Caco-2 (cell line): ENCODE measurements around the gene EBF4. TPM values are rescaled to one million over a fixed set of nuclear protein-coding genes. Genes with fewer than 3 reads are reported as not detected.
A peak's percentile ranks its signal among the peaks of the same experiment; 100 is the strongest.

Source experiments
- BruUV-seq: library from RNA; stranded (reverse); fragments of 400-500 nt; replicated peaks from 2 replicates; lab custom pipeline; 2021; lab: Mats Ljungman, UMichigan
- CTCF ChIA-PET: fragments of 300-600 bp; sonication (Branson Sonifier 250); formaldehyde crosslinking; loops from one replicate; lab custom pipeline; 2022; ENCODE audit warnings: antibody characterized with exemption; lab: Charles Lee
- POLR2A ChIA-PET: fragments of 300-600 bp; sonication (Branson Sonifier 250); formaldehyde crosslinking; loops from one replicate; lab custom pipeline; 2022; ENCODE audit warnings: antibody characterized with exemption; lab: Charles Lee
- DNase-seq, 2 experiments: peaks; one replicate each; pipeline versions ENCODE4 v3.0.0 to v3.0.0-alpha.2; 2020 to 2022
- H3K27me3 ChIP-seq: replicated peaks from 2 replicates; pipeline ENCODE4 v1.6.0; 2011; ENCODE audit warnings: low read length; ENCODE audit not compliant: control insufficient read depth, insufficient read depth
- H3K36me3 ChIP-seq: 2 replicates; pipeline ENCODE4 v1.5.1; 2011; ENCODE audit warnings: low read length; ENCODE audit not compliant: control insufficient read depth, insufficient read depth
- H3K4me1 ChIP-seq: fragments of 250-450 bp; sonication (Bioruptor Pico); 2 replicates; pipeline ENCODE4 v1.5.1; 2020; ENCODE audit warnings: mild to moderate bottlenecking
- H3K4me3 ChIP-seq: 2 replicates; pipeline ENCODE4 v1.5.1; 2011; ENCODE audit warnings: low read depth, mild to moderate bottlenecking, control low read depth, low read length
- H3K9me3 ChIP-seq: fragments of 250-450 bp; sonication (Bioruptor Pico); 2 replicates; pipeline ENCODE4 v1.5.1; 2020; ENCODE audit warnings: mild to moderate bottlenecking, moderate library complexity
- H3K27ac Mint-ChIP-seq: one replicate; pipeline ENCODE4 v1.8.0; 2022; ENCODE audit warnings: mixed read lengths; ENCODE audit not compliant: unreplicated experiment
- H3K27me3 Mint-ChIP-seq: one replicate; pipeline ENCODE4 v1.8.0; 2022; ENCODE audit warnings: mixed read lengths; ENCODE audit not compliant: insufficient read depth, unreplicated experiment
- H3K36me3 Mint-ChIP-seq: one replicate; pipeline ENCODE4 v1.8.0; 2022; ENCODE audit warnings: mild to moderate bottlenecking, mixed read lengths; ENCODE audit not compliant: insufficient read depth, unreplicated experiment
- H3K4me1 Mint-ChIP-seq: one replicate; pipeline ENCODE4 v1.8.0; 2022; ENCODE audit warnings: low read depth, mixed read lengths; ENCODE audit not compliant: unreplicated experiment
- H3K4me3 Mint-ChIP-seq: one replicate; pipeline ENCODE4 v1.8.0; 2022; ENCODE audit warnings: mild to moderate bottlenecking, moderate library complexity, mixed read lengths; ENCODE audit not compliant: unreplicated experiment
- H3K9me3 Mint-ChIP-seq: one replicate; pipeline ENCODE4 v1.8.0; 2022; ENCODE audit warnings: mixed read lengths; ENCODE audit not compliant: unreplicated experiment
- intact Hi-C: fragments of 100-400 bp; cut with micrococcal nuclease; formaldehyde crosslinking; loops from one replicate; pipeline ENCODE4 v1.10.0; 2022; ENCODE audit not compliant: unreplicated experiment
- total RNA-seq: library from RNA; stranded (reverse); gene quantifications from 2 replicates; pipeline ENCODE4 v1.2.3, GENCODE V29; 2022
- TF ChIP-seq, protein P1 (sequence below), 2 experiments: fragments of 200-600 bp in 1 of 2; IDR thresholded peaks; 1 replicate in 1 of 2; 2 replicates in 1 of 2; pipeline versions ENCODE4 v1.5.1 to v1.8.0; 2011 to 2022; ENCODE audit warnings: antibody characterized with exemption in 1 of 2, control low read depth in 1 of 2, inconsistent platforms in 1 of 2, low read depth in 1 of 2, low read length in 1 of 2, mild to moderate bottlenecking in 1 of 2, moderate library complexity in 1 of 2; ENCODE audit not compliant: insufficient read depth in 1 of 2, severe bottlenecking in 1 of 2, unreplicated experiment in 1 of 2

EBF4 gene
- total RNA-seq, 1 experiment from 2014 or later, result 7.5 TPM

DNA sequence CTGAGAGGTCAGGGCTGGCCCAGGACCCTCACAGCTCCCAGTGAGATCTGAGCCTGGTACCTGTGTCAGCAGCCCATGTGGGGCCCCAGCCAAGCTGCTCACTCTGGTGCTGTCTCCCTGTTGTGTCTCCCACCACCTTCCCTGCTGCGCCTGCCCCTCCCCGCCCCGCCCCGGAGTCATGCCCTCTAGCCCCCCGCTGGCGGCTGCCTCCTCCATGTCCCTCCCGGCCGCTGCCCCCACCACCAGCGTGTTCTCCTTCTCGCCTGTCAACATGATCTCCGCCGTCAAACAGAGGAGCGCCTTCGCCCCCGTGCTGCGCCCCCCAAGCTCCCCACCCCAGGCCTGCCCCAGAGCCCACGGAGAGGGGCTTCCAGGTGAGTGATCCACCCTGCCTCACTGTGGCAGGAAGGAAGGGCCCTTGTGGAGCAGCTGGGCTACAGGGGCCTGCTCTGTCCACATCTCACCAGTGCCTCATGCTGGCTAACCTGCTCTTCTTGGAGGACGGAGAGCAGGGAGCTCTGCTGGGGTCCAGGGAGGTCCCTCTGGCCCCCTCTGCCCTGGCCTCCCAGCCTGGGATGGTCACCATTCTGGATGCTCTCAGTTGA, 63.0 kb downstream of the EBF4 start:
- peak in 1 of 2 experiments; percentile 23 for DNase-seq
- no peak overlapping the region for H3K4me3 Mint-ChIP-seq
- Histone ChIP-seq H3K4me3 (no peak overlapping the region), H3K36me3 (no peaks in the 10 kb centered on the region), H3K4me1 (peaks cover 19% of the 10 kb centered on the region), H3K27me3 (no peaks in the 10 kb centered on the region; the same call in 1 of the 2 replicates), H3K9me3 (no peaks in the 10 kb centered on the region)
- BruUV-seq, result no TSS peak
- no peaks in the 10 kb centered on the region for H3K9me3 Mint-ChIP-seq
- H3K27me3 Mint-ChIP-seq, result peaks cover 7% of the 10 kb centered on the region
- no peaks in the 10 kb centered on the region for H3K36me3 Mint-ChIP-seq
- TF ChIP-seq, protein P1, sequence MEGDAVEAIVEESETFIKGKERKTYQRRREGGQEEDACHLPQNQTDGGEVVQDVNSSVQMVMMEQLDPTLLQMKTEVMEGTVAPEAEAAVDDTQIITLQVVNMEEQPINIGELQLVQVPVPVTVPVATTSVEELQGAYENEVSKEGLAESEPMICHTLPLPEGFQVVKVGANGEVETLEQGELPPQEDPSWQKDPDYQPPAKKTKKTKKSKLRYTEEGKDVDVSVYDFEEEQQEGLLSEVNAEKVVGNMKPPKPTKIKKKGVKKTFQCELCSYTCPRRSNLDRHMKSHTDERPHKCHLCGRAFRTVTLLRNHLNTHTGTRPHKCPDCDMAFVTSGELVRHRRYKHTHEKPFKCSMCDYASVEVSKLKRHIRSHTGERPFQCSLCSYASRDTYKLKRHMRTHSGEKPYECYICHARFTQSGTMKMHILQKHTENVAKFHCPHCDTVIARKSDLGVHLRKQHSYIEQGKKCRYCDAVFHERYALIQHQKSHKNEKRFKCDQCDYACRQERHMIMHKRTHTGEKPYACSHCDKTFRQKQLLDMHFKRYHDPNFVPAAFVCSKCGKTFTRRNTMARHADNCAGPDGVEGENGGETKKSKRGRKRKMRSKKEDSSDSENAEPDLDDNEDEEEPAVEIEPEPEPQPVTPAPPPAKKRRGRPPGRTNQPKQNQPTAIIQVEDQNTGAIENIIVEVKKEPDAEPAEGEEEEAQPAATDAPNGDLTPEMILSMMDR (IDR thresholded peaks at IDR 0.05; ENCODE audit: insufficient read depth in 1 of 2, low read depth in 1 of 2, low read length in 1 of 2, severe bottlenecking in 1 of 2, unreplicated experiment in 1 of 2), result no peak
- ChIA-PET POLR2A (interaction anchor here (0.7 kb wide), 1 partner anchor 110 kb away, joined by 5 read pairs; no protein-coding TSS in a partner anchor), CTCF (interaction anchor here (0.6 to 1.3 kb wide), 9 partner anchors 11 to 520 kb away, joined by 3 to 9 read pairs (median 4); no protein-coding TSS in a partner anchor)
- no peak overlapping the region for H3K27ac Mint-ChIP-seq
- intact Hi-C loops, result loop anchor here (1.0 kb wide), 2 partner anchors 97 to 246 kb away; no protein-coding TSS in a partner anchor
- H3K4me1 Mint-ChIP-seq, result peaks cover 14% of the 10 kb centered on the region

DNA sequence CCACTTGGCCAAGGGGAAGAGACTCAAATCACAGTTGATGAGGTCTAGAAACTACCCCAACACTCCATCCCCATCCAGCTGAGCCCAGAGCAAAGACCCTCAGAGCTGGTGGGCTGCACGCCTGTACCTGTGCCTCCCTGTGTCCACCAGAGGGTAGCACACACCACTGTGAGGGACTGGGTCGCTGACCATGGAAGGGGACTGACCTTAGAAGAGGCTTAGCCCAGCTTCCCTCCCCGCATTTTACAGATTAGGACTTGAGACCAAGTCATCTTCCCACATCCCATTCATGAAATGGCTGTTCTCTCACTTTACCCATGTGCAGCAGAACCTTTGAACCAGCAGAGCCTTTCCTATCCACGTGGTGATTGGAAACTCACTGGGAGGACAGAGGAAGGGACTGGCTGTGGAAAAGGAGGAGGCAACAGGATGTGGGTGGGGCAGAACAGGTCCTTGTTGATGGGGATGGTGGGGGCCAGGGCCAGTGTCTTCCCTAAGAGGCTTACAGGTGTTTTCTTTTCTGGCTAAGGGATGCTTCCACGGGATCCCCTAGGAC, 63.6 kb downstream of the EBF4 start:
- Mint-ChIP-seq H3K27ac (no peak overlapping the region), H3K9me3 (no peaks in the 10 kb centered on the region), H3K4me3 (no peak overlapping the region), H3K4me1 (peaks cover 8% of the 10 kb centered on the region), H3K36me3 (no peaks in the 10 kb centered on the region), H3K27me3 (peaks cover 7% of the 10 kb centered on the region)
- Histone ChIP-seq H3K9me3 (no peaks in the 10 kb centered on the region), H3K27me3 (no peaks in the 10 kb centered on the region; the same call in 1 of the 2 replicates), H3K4me3 (no peak overlapping the region), H3K4me1 (peaks cover 13% of the 10 kb centered on the region), H3K36me3 (no peaks in the 10 kb centered on the region)
- intact Hi-C loops, result loop anchor here (1.0 kb wide), 2 partner anchors 96 to 245 kb away; no protein-coding TSS in a partner anchor
- TF ChIP-seq, protein P1 (IDR thresholded peaks at IDR 0.05; ENCODE audit: insufficient read depth in 1 of 2, low read depth in 1 of 2, low read length in 1 of 2, severe bottlenecking in 1 of 2, unreplicated experiment in 1 of 2), result peak; percentile 70 to 79
- CTCF ChIA-PET, result interaction anchor here (0.6 to 1.3 kb wide), 8 partner anchors 11 to 289 kb away, joined by 3 to 9 read pairs (median 4); no protein-coding TSS in a partner anchor
- BruUV-seq, result no TSS peak
- DNase-seq, result peak; percentile 48 to 61
- POLR2A ChIA-PET, result interaction anchor here (0.7 kb wide), 1 partner anchor 110 kb away, joined by 5 read pairs; no protein-coding TSS in a partner anchor

DNA sequence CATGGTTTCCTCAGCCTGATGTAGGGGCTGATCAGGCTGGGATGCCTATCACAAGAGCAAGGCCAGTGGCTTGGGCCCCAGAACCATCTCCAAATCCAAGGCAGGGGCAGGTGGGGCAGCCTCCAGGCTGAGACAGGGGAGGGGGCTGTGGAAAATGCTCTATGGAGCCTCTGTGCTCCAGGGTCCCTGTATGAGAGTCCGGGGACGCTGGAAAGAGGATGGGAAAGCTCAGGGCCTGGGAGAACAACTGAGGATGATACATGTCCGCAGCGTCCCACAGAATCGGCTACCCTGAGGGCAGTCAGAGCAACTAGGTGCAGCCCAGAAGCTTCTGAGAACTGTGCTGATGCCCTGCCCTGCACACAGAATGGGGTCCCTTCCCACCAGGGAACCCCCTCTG, 64.4 kb downstream of the EBF4 start:
- no peaks in the 10 kb centered on the region for H3K9me3 ChIP-seq
- POLR2A ChIA-PET, result no interaction called here
- Mint-ChIP-seq H3K27ac (no peak overlapping the region), H3K27me3 (peaks cover 7% of the 10 kb centered on the region), H3K9me3 (no peaks in the 10 kb centered on the region), H3K4me1 (peaks cover 8% of the 10 kb centered on the region), H3K4me3 (no peak overlapping the region), H3K36me3 (no peaks in the 10 kb centered on the region)
- no peak for DNase-seq
- TF ChIP-seq, protein P1 (IDR thresholded peaks at IDR 0.05; ENCODE audit: insufficient read depth in 1 of 2, low read depth in 1 of 2, low read length in 1 of 2, severe bottlenecking in 1 of 2, unreplicated experiment in 1 of 2), result no peak
- no peak overlapping the region for H3K4me3 ChIP-seq
- CTCF ChIA-PET, result no interaction called here
- no peaks in the 10 kb centered on the region; the same call in 1 of the 2 replicates for H3K27me3 ChIP-seq
- BruUV-seq, result no TSS peak
- H3K36me3 ChIP-seq, result no peaks in the 10 kb centered on the region
- H3K4me1 ChIP-seq, result peaks cover 9% of the 10 kb centered on the region; the same call in 1 of the 2 replicates
- intact Hi-C loops, result no loop called here
